ENCODE measurements around the gene GTF2H1. TPM values are rescaled to one million over a fixed set of nuclear protein-coding genes. Genes with fewer than 3 reads are reported as not detected.
A peak's percentile ranks its signal among the peaks of the same experiment; 100 is the strongest.

Gene GTF2H1
- total RNA-seq, 3 donors from 2014 or later = 73.1 to 83.7 (median 74.4) TPM

GRCh38 chr11:18315893-18316292, 6.5 kb upstream of the GTF2H1 start:
- intact Hi-C loops (cut with DNase I; ENCODE audit: low total_unique reads) = no loop called here
- H3K36me3 ChIP-seq = no peaks in the 10 kb centered on the region
- TF ChIP-seq POLR2AphosphoS5 (IDR thresholded peaks at IDR 0.05) = no peak
- TF ChIP-seq, protein P1, sequence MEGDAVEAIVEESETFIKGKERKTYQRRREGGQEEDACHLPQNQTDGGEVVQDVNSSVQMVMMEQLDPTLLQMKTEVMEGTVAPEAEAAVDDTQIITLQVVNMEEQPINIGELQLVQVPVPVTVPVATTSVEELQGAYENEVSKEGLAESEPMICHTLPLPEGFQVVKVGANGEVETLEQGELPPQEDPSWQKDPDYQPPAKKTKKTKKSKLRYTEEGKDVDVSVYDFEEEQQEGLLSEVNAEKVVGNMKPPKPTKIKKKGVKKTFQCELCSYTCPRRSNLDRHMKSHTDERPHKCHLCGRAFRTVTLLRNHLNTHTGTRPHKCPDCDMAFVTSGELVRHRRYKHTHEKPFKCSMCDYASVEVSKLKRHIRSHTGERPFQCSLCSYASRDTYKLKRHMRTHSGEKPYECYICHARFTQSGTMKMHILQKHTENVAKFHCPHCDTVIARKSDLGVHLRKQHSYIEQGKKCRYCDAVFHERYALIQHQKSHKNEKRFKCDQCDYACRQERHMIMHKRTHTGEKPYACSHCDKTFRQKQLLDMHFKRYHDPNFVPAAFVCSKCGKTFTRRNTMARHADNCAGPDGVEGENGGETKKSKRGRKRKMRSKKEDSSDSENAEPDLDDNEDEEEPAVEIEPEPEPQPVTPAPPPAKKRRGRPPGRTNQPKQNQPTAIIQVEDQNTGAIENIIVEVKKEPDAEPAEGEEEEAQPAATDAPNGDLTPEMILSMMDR (IDR thresholded peaks at IDR 0.05) = no peak
- no peak for TF ChIP-seq POLR2A (IDR thresholded peaks at IDR 0.05)
- H3K27ac ChIP-seq = peak overlapping the region; percentile 43 to 81
- H3K4me1 ChIP-seq = peaks cover 3 to 7% of the 10 kb centered on the region in 2 donors
- H3K27me3 ChIP-seq = no peaks in the 10 kb centered on the region
- H3K9me3 ChIP-seq = no peaks in the 10 kb centered on the region
- H3K4me3 ChIP-seq = no peak overlapping the region
- DNase-seq (ENCODE audit: low spot score in 2 of 2) = no peak

GRCh38 chr11:18317551-18317950, 4.8 kb upstream of the GTF2H1 start:
- Histone ChIP-seq H3K9me3 (no peaks in the 10 kb centered on the region), H3K36me3 (no peaks in the 10 kb centered on the region), H3K27me3 (no peaks in the 10 kb centered on the region), H3K4me3 (no peak overlapping the region), H3K4me1 (peaks cover under 1 to 7% of the 10 kb centered on the region in 2 donors), H3K27ac (no peak overlapping the region)
- intact Hi-C loops (cut with DNase I; ENCODE audit: low total_unique reads) = no loop called here
- TF ChIP-seq POLR2AphosphoS5 (IDR thresholded peaks at IDR 0.05) = no peak
- no peak for DNase-seq (ENCODE audit: low spot score in 2 of 2)

DNA sequence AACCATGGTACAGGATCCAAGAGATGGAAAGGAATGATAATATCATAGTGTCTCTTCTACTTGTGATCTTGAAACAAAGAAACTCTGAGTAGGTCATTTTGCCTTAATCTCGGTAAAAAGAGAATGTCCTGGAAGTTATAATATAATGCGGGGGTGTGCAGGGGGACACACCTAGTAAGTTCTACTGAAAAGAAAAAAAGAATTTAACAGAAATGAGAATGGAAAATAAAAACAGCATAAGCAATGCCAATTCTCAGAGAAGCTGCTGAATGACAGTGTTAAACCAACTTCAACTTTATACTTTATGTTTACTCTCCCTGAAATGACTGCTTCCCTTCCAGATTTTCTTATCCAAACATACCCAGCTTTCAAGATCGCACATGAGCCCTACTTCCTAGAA, 2.5 kb upstream of the GTF2H1 start:
- Histone ChIP-seq H3K4me1 (peaks cover 0 to 20% of the 10 kb centered on the region in 2 donors), H3K36me3 (no peaks in the 10 kb centered on the region), H3K27ac (peak overlapping the region in 1 of 2 donors; percentile 99), H3K27me3 (no peaks in the 10 kb centered on the region), H3K4me3 (peak overlapping the region in 2 of 3 donors; percentile 84 to 88), H3K9me3 (no peaks in the 10 kb centered on the region)
- TF ChIP-seq POLR2AphosphoS5 (IDR thresholded peaks at IDR 0.05) (no peak), POLR2A (IDR thresholded peaks at IDR 0.05) (no peak)
- TF ChIP-seq, protein P1 (IDR thresholded peaks at IDR 0.05) = no peak
- no peak for DNase-seq (ENCODE audit: low spot score in 2 of 2)
- intact Hi-C loops (cut with DNase I; ENCODE audit: low total_unique reads) = loop anchor here (5.0 to 10.0 kb wide), 2 partner anchors 75 to 207 kb away; partner anchors contain the start of genes LDHA and TSG101

DNA sequence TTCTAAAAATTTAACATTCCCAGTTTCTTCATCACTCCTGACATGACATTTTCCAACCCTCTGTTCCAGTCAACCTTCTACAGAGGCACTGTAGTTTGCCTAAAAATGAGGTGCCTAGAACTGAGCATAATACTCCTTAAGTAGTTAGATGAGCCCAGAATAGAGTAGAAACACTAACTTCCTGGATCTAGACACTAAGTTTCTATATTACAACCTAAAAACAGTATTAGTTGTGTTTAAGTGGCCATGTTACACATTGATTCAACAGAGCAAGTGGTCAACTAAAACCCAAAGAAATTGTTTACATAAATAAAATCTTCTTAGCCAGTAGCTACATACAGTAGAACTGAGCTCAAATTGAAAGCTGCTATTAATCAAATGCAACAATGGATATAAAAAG, 1.8 kb upstream of the GTF2H1 start:
- Histone ChIP-seq H3K36me3 (no peaks in the 10 kb centered on the region), H3K4me3 (peak overlapping the region in 2 of 3 donors; percentile 84 to 88), H3K4me1 (peaks cover 0 to 21% of the 10 kb centered on the region in 2 donors), H3K27ac (peak overlapping the region in 1 of 2 donors; percentile 99), H3K27me3 (no peaks in the 10 kb centered on the region), H3K9me3 (no peaks in the 10 kb centered on the region)
- intact Hi-C loops (cut with DNase I; ENCODE audit: low total_unique reads) = loop anchor here (5.0 to 10.0 kb wide), 2 partner anchors 74 to 207 kb away; partner anchors contain the start of genes LDHA and TSG101
- DNase-seq (ENCODE audit: low spot score in 2 of 2) = no peak
- TF ChIP-seq POLR2AphosphoS5 (IDR thresholded peaks at IDR 0.05) (no peak), POLR2A (IDR thresholded peaks at IDR 0.05) (no peak)
- TF ChIP-seq, protein P1 (IDR thresholded peaks at IDR 0.05) = no peak

- DNase-seq (ENCODE audit: low spot score in 2 of 2) = no peak
- no peaks in the 10 kb centered on the region for H3K9me3 ChIP-seq
- peak overlapping the region; percentile 99 for H3K27ac ChIP-seq
- TF ChIP-seq, protein P1 (IDR thresholded peaks at IDR 0.05) = no peak
- intact Hi-C loops (cut with DNase I; ENCODE audit: low total_unique reads) = loop anchor here (5.0 to 10.0 kb wide), 2 partner anchors 73 to 206 kb away; partner anchors contain the start of genes LDHA and TSG101
- H3K4me3 ChIP-seq = peak overlapping the region; percentile 84 to 92 (median 88)
- H3K4me1 ChIP-seq = peaks cover 0 to 21% of the 10 kb centered on the region in 2 donors
- no peaks in the 10 kb centered on the region for H3K27me3 ChIP-seq
- H3K36me3 ChIP-seq = no peaks in the 10 kb centered on the region
Observed at GRCh38 chr11:18321578-18321968, 794 bp upstream of the GTF2H1 start.
